T-helper 2 cell treated with Interferon-gamma antibody and Interleukin-4, amounts not matched to agents 5 μg/mL and 100 μg/mL, for 36 hours (primary cell): ENCODE data around the gene C1orf116.
A peak's percentile ranks its signal among the peaks of the same experiment; 100 is the strongest.

ENCODE experiments used
- DNase-seq: peaks from one replicate; pipeline ENCODE4 v3.0.0; 2021; ENCODE audit warnings: low spot score
- H3K27ac Mint-ChIP-seq: one replicate; pipeline ENCODE4 v1.8.0; 2021; ENCODE audit warnings: mild to moderate bottlenecking, mixed read lengths
- H3K27me3 Mint-ChIP-seq: one replicate; pipeline ENCODE4 v1.8.0; 2021; ENCODE audit warnings: low read depth, mixed read lengths
- H3K36me3 Mint-ChIP-seq: one replicate; pipeline ENCODE4 v1.8.0; 2021; ENCODE audit warnings: low read depth, mixed read lengths
- H3K4me1 Mint-ChIP-seq: one replicate; pipeline ENCODE4 v1.8.0; 2021; ENCODE audit warnings: low read depth, mixed read lengths
- H3K4me3 Mint-ChIP-seq: one replicate; pipeline ENCODE4 v1.8.0; 2022; ENCODE audit warnings: mild to moderate bottlenecking, moderate library complexity, mixed read lengths
- H3K9me3 Mint-ChIP-seq: one replicate; pipeline ENCODE4 v1.8.0; 2021; ENCODE audit warnings: mixed read lengths

The C1orf116 gene

DNA sequence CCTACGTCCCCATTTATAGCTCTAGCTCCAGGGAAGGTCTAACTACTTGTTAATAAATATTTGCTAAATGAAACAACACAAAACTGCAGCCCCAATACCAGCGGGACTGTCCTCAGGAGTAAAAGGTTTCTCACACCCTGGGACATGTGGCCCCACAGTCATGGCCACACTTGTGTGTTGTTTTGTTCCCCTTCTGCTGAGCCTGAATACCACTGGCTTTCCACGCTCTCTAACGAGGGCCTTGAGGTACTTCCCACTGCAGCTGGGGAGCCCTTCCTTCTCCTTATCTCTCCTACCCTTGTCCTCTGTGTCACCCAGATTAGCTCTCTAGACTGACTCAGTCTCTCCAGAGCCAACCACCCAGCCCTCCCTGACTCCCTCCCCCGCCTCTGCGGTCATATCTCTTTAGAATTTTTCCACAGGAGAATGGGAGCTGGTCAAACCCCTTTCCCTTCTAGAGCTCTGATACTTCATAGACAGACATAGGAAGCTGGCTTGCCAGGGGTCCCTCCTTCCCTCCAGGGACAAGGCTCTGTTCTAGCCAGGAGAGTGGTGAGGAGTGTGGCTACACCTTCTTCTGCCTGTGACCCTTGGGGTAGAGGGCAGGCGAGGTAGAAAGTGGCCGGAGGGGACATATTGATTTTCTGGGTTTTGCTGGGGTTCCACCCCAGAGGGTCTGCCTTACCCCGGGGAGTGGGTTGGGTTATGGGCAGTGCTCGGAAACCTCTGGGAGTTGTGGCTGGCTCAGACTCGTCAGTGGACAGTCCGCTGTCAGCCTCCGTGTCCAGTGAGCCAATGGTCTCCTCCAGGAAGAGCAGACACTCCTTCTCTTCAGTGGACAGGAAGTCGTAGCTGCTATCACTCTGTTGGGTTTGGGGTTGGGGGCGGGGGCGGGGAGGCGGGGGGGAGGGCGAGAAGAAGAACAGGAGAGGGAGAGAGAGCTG, 8.1 kb downstream of the C1orf116 start:
- no peaks in the 10 kb centered on the region for H3K4me1 Mint-ChIP-seq
- no peaks in the 10 kb centered on the region for H3K9me3 Mint-ChIP-seq
- peaks cover 25% of the 10 kb centered on the region for H3K27me3 Mint-ChIP-seq
- H3K36me3 Mint-ChIP-seq = no peaks in the 10 kb centered on the region
- DNase-seq = peak; percentile 35
- H3K4me3 Mint-ChIP-seq = no peak overlapping the region
- no peak overlapping the region for H3K27ac Mint-ChIP-seq

- no peak overlapping the region for H3K4me3 Mint-ChIP-seq
- no peak overlapping the region for H3K27ac Mint-ChIP-seq
- no peak for DNase-seq
- no peaks in the 10 kb centered on the region for H3K36me3 Mint-ChIP-seq
- no peaks in the 10 kb centered on the region for H3K4me1 Mint-ChIP-seq
- H3K9me3 Mint-ChIP-seq = no peaks in the 10 kb centered on the region
- peaks cover 16% of the 10 kb centered on the region for H3K27me3 Mint-ChIP-seq
Observed at GRCh38 chr1:207022996-207023679, 9.4 kb downstream of the C1orf116 start.

DNA sequence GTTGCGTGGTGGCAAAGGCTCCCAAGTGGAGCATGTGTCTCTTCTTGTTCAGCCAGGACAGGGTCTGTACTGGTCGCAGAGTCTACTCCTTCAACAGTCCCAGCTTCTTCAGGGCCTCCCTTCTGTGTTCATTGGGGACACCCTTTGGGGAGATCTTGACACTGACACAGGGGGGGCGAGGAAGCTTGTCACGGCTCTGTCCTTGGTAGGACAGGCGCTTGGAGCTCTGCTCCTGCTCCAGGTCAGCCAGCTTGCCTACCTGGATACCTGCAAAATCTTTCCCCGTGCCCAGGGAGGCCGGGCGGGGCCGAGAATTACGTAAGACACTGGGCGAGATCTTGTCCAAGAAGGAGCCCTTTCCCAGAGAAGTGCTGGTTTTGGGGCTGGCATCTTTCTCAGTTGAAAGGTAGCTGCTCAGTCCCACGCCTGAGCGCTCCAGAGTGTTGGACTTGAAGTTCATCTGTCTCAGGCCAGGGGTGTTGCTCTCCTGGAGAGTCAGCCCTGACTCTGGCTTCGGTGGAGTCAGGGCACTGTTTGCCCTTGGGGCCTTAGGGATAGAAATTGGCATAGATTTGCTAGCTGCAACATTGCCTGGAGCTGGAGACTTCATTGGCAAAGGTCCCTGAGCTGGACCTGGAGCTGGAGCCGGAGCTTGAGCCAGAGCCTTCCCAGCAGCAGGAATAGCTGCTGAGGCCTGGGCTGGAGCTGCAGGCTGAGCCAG, 10.5 kb downstream of the C1orf116 start:
- Mint-ChIP-seq H3K9me3 (no peaks in the 10 kb centered on the region), H3K27me3 (peaks cover 11% of the 10 kb centered on the region)

DNA sequence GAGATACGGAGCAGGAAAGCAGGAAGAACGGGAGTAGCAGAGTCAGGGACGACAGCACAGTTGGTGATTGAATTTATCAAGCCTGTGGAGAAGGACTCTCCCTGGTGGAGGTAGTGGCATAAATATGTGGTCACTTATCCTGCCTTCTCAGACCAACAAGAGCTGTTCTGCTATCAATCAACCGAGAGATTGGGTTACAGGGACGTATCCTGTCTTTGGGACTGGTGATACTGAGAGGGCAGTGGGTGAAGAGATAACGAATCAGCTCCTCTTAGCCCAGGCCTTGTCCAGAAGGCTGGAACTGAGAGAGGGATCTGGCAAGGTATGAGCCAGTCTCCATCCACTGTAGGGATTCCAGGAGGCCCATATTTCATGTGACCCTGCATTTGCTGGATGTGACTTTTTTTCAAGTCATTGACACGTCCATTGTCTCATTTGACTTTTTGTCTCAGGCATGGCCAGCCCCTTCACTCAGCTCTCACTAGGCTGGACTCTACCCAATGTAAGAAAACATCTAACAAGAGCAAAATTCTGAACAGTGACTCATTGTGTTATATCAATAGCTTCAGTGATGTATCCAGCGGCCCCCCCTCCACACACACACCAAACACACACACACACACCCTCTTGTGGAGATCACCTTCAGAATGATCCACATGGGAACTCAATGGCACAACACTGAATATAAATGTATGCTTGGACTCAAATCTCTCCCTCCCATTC, 11.3 kb downstream of the C1orf116 start:
- Mint-ChIP-seq H3K9me3 (no peaks in the 10 kb centered on the region), H3K4me1 (no peaks in the 10 kb centered on the region), H3K4me3 (no peak overlapping the region), H3K27me3 (peaks cover 9% of the 10 kb centered on the region), H3K36me3 (no peaks in the 10 kb centered on the region), H3K27ac (no peak overlapping the region)
- DNase-seq = no peak

More for the DNA sequence above, 10.5 kb downstream of the C1orf116 start:
- Mint-ChIP-seq H3K27ac (no peak overlapping the region), H3K4me1 (no peaks in the 10 kb centered on the region), H3K4me3 (no peak overlapping the region), H3K36me3 (no peaks in the 10 kb centered on the region)
- DNase-seq = no peak

- Mint-ChIP-seq H3K27ac (no peak overlapping the region), H3K4me1 (peaks cover 4% of the 10 kb centered on the region), H3K9me3 (no peaks in the 10 kb centered on the region), H3K4me3 (no peak overlapping the region), H3K36me3 (no peaks in the 10 kb centered on the region), H3K27me3 (peaks cover 9% of the 10 kb centered on the region)
- no peak for DNase-seq
Observed at GRCh38 chr1:207020709-207021107, 11.8 kb downstream of the C1orf116 start.

- no peak for DNase-seq
- Mint-ChIP-seq H3K36me3 (no peaks in the 10 kb centered on the region), H3K9me3 (no peaks in the 10 kb centered on the region), H3K27me3 (peaks cover 7% of the 10 kb centered on the region), H3K27ac (no peak overlapping the region), H3K4me3 (no peak overlapping the region), H3K4me1 (peaks cover 4% of the 10 kb centered on the region)
Observed at GRCh38 chr1:207020065-207020708, 12.4 kb downstream of the C1orf116 start.

GRCh38 chr1:207019661-207020060, 12.9 kb downstream of the C1orf116 start:
- H3K27ac Mint-ChIP-seq = no peak overlapping the region
- no peaks in the 10 kb centered on the region for H3K9me3 Mint-ChIP-seq

DNA sequence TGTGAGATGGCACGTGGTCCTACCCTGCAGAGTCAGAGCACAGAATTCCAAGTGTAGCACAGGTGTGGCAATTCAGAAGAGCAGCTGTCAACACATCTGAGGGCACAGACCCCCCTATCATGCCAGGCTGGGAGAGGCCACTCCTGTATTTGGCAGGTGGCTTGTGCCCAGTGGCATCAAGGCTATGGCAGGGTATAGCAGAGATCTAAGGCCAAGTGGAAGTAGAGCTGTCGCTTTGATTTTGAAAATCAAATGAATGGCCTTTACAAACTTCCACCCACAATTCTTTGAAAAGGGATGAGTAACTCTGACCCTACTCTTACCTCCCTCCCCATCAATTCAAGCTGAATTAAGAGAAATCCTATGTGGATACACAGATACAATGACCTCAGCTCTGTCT, 13.4 kb downstream of the C1orf116 start:
- DNase-seq = no peak
- no peak overlapping the region for H3K4me3 Mint-ChIP-seq
- peaks cover 6% of the 10 kb centered on the region for H3K27me3 Mint-ChIP-seq
- peaks cover 4% of the 10 kb centered on the region for H3K4me1 Mint-ChIP-seq
- H3K9me3 Mint-ChIP-seq = no peaks in the 10 kb centered on the region
- no peak overlapping the region for H3K27ac Mint-ChIP-seq
- H3K36me3 Mint-ChIP-seq = no peaks in the 10 kb centered on the region

More at GRCh38 chr1:207019661-207020060, 12.9 kb downstream of the C1orf116 start:
- no peak overlapping the region for H3K4me3 Mint-ChIP-seq
- H3K4me1 Mint-ChIP-seq = peaks cover 4% of the 10 kb centered on the region
- H3K27me3 Mint-ChIP-seq = peaks cover 6% of the 10 kb centered on the region
- H3K36me3 Mint-ChIP-seq = no peaks in the 10 kb centered on the region
- DNase-seq = no peak

GRCh38 chr1:207018707-207019106, 13.8 kb downstream of the C1orf116 start:
- H3K27ac Mint-ChIP-seq = no peak overlapping the region
- peaks cover 7% of the 10 kb centered on the region for H3K27me3 Mint-ChIP-seq
- no peak for DNase-seq
- peaks cover 4% of the 10 kb centered on the region for H3K4me1 Mint-ChIP-seq
- H3K36me3 Mint-ChIP-seq = no peaks in the 10 kb centered on the region
- no peak overlapping the region for H3K4me3 Mint-ChIP-seq
- H3K9me3 Mint-ChIP-seq = no peaks in the 10 kb centered on the region

DNA sequence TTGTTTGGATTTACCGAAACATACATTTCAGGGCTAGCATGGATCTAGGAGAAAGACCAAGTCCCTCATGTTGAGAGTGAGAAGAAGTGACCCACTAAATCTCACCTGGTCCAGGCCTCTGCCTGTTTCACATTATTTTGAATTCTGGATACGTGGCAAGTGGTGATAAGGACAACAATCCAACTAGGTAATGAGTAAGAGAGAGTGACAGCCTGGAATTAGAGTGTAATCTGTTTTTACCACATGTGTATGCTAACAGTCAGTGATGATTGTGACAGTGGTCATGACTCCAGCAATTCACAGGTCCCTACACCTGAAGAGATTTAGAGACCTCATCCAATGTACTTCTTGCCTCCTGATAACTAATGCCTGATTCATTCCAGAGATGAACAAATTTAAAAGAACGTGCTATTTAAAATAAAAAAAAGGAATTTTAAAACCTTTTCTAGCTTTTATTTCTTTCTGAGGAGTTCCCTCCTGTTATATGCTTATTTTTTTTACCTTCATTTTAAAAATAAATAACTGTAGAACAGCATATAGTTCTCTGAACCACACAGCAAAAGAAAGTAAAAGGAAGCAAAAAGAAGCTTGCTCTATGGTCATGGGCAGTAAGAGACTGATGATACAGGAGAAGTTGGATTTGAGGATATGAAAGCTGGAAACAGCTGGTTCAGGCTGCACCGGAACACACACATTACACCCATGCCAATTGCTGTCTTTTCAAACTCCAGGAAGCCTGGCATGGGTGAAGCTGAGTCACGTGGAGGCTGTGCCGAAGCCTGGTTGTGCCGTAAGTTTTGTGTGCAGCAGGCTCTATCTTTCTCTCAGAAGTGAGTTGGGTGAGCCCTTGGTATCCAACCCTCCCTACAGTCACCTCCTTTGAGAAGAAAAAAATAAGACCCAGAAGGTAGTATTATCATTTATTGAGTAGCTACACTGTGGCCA, 14.7 kb downstream of the C1orf116 start:
- H3K27me3 Mint-ChIP-seq = peaks cover 12% of the 10 kb centered on the region
- H3K9me3 Mint-ChIP-seq = no peaks in the 10 kb centered on the region
- H3K27ac Mint-ChIP-seq = no peak overlapping the region
- no peaks in the 10 kb centered on the region for H3K36me3 Mint-ChIP-seq
- no peak for DNase-seq
- H3K4me3 Mint-ChIP-seq = no peak overlapping the region
- H3K4me1 Mint-ChIP-seq = peaks cover 4% of the 10 kb centered on the region

GRCh38 chr1:207015791-207016190, 16.8 kb downstream of the C1orf116 start:
- DNase-seq = no peak
- peaks cover 4% of the 10 kb centered on the region for H3K4me1 Mint-ChIP-seq
- H3K4me3 Mint-ChIP-seq = no peak overlapping the region
- no peaks in the 10 kb centered on the region for H3K9me3 Mint-ChIP-seq
- no peak overlapping the region for H3K27ac Mint-ChIP-seq
- peaks cover 24% of the 10 kb centered on the region for H3K27me3 Mint-ChIP-seq
- no peaks in the 10 kb centered on the region for H3K36me3 Mint-ChIP-seq

DNA sequence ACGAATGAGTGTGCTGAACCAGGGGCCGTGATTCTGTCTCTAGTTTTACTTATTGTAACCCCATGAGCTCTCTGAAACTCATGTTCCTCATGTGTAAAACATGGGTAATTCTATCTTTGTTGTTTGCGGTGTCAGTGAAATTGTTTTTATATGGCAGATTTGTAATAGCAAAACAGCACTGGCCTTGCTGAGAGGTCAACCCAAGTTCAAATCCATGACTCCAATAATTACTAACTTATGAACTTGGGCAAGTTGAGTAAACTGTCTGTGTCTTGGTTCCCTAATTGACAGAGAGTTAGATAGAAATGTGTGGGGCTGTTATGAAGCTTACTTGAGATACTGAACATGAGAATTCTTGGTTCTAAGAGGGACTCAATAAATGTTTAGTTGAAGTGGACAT, 17.8 kb downstream of the C1orf116 start:
- no peaks in the 10 kb centered on the region for H3K9me3 Mint-ChIP-seq
- H3K27ac Mint-ChIP-seq = no peak overlapping the region
- peaks cover 25% of the 10 kb centered on the region for H3K27me3 Mint-ChIP-seq
- no peaks in the 10 kb centered on the region for H3K36me3 Mint-ChIP-seq
- peaks cover 4% of the 10 kb centered on the region for H3K4me1 Mint-ChIP-seq
- H3K4me3 Mint-ChIP-seq = no peak overlapping the region
- DNase-seq = no peak
